K562 (cell line): ENCODE data around the gene HOXA11. TPM values are rescaled to one million over a fixed set of nuclear protein-coding genes. Genes with fewer than 3 reads are reported as not detected.
A peak's percentile ranks its signal among the peaks of the same experiment; 100 is the strongest.

Source experiments
- HDAC8 ChIP-seq: fragments of 450-650 bp; IDR thresholded peaks from 2 replicates; pipeline ENCODE4 v1.6.1; 2016; ENCODE audit warnings: mild to moderate bottlenecking, missing genetic modification characterization, moderate library complexity, missing compliant biosample characterization
- HMGN3 ChIP-seq: IDR thresholded peaks from 2 replicates; pipeline ENCODE4 v1.6.1; 2011; ENCODE audit warnings: borderline replicate concordance, low read depth, mild to moderate bottlenecking, mixed read lengths, low read length; ENCODE audit not compliant: insufficient read length; ENCODE audit errors: extremely low read depth
- HNRNPLL ChIP-seq: fragments of 200-400 bp; formaldehyde crosslinking; IDR thresholded peaks from 2 replicates; pipeline ENCODE4 v1.6.1; 2017; ENCODE audit warnings: low read length, low read depth, mild to moderate bottlenecking; ENCODE audit not compliant: poor library complexity, severe bottlenecking
- KLF1 ChIP-seq: fragments of 450-650 bp; IDR thresholded peaks from 2 replicates; pipeline ENCODE4 v1.6.1; 2016; ENCODE audit warnings: missing genetic modification characterization, missing compliant biosample characterization
- NCOA2 ChIP-seq, 2 experiments: fragments of 450-650 bp; IDR thresholded peaks; 2 replicates each; pipeline ENCODE4 v1.6.1; 2018; ENCODE audit warnings: mild to moderate bottlenecking in 2 of 2, moderate library complexity in 1 of 2; ENCODE audit not compliant: partially characterized antibody in 2 of 2
- POU5F1 ChIP-seq: fragments of 150-350 bp; IDR thresholded peaks from 2 replicates; pipeline ENCODE4 v1.6.1; 2014; ENCODE audit warnings: borderline replicate concordance, low read length, low read depth, mild to moderate bottlenecking; ENCODE audit not compliant: partially characterized antibody
- RUNX1 ChIP-seq: sonication (generic); IDR thresholded peaks from 2 replicates; pipeline ENCODE4 v1.6.1; 2016; ENCODE audit warnings: antibody characterized with exemption, low read depth
- TCF7L2 ChIP-seq: fragments of 150-350 bp; IDR thresholded peaks from 2 replicates; pipeline ENCODE4 v1.6.1; 2016; ENCODE audit warnings: low read depth, mild to moderate bottlenecking, low read length, moderate library complexity
- TFAP4 ChIP-seq: sonication (generic); formaldehyde crosslinking; IDR thresholded peaks from 2 replicates; pipeline ENCODE4 v1.8.0; 2022; ENCODE audit warnings: missing genetic modification reagents, mild to moderate bottlenecking, moderate library complexity, borderline replicate concordance
- THRA ChIP-seq: fragments of 450-650 bp; IDR thresholded peaks from 2 replicates; pipeline ENCODE4 v1.6.1; 2017; ENCODE audit warnings: mild to moderate bottlenecking, moderate library complexity
- ZKSCAN1 ChIP-seq: fragments of 150-350 bp; IDR thresholded peaks from 2 replicates; pipeline ENCODE4 v1.6.1; 2016; ENCODE audit warnings: low read depth, low read length
- polyA plus RNA-seq, 8 experiments: library from polyadenylated mRNA; depleted of rRNA in 4 of 8; stranded (reverse) in 5 of 8; unstranded in 3 of 8; fragments of >200 nt; fragmentation: Nextera tagmentation in 2 of 8; fragmentation: Illumina TruSeq in 1 of 8; extraction: Ambion mirVana in 2 of 8; extraction: Trizol in 1 of 8; gene quantifications; 2 replicates each; pipeline versions ENCODE4 v1.2.1 to v1.2.3, GENCODE V29; 2011 to 2014; ENCODE audit warnings: inconsistent platforms in 1 of 8, missing spikeins in 1 of 8
- total RNA-seq, 7 experiments: library from RNA; depleted of rRNA in 6 of 7; stranded (reverse); fragments of >200 nt in 6 of 7; fragmentation: Illumina TruSeq in 2 of 7; extraction: Trizol in 2 of 7; gene quantifications; 2 replicates each; pipeline versions ENCODE4 v1.2.1 to v1.2.3, GENCODE V29; 2011 to 2021; ENCODE audit warnings: low replicate concordance in 1 of 7

Gene HOXA11
- total and polyA plus RNA-seq, 9 of the 15 experiments (the other 6 are each of a cell fraction or from before 2014, with no cell fraction given), result not detected

- no peak for TF ChIP-seq THRA
- peak; percentile 58 for TF ChIP-seq HNRNPLL
- TF ChIP-seq NCOA2 (IDR thresholded peaks at IDR 0.05; ENCODE audit: partially characterized antibody in 2 of 2), result no peak
- TF ChIP-seq KLF1 (tag), result no peak
- no peak for TF ChIP-seq RUNX1
- TF ChIP-seq HMGN3, result no peak
- no peak for TF ChIP-seq TCF7L2
- no peak for TF ChIP-seq POU5F1
- TF ChIP-seq ZKSCAN1, result no peak
- TF ChIP-seq HDAC8 (tag), result no peak
- TF ChIP-seq TFAP4 (CRISPR knock-in tag), result peak; percentile 62; the same call in 1 of the 2 replicates
Observed at GRCh38 chr7:27150568-27151340, 34.3 kb downstream of the HOXA11 start (continued).
